ENCODE data around the gene MAP3K7. TPM values are rescaled to one million over a fixed set of nuclear protein-coding genes. Genes with fewer than 3 reads are reported as not detected.

MAP3K7 gene
- polyA plus RNA-seq, 1 donor (not counting 4 experiments of a cell fraction or from before 2014, with no cell fraction given), result 43.5 TPM

DNA sequence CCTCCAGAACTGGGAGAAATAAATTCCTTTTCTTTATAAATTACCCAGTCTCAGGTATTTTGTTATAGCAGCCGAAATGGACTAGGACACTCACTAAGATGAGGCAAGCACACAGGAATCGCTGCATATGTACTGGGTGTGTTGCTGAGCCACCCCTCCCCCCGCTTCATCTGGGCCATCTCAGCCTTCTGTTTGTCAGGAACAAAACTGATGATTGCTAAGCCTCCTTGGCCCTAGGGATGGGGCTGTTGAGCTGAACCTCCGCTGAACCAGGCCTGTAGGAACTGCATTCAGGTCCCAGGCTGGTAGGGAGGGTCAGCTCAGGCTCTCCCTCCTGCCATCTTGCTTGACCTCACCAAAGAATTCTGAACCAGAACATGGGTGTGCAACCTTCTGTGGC lies 108.6 kb downstream of the MAP3K7 start:
- TF ChIP-seq, protein P1, sequence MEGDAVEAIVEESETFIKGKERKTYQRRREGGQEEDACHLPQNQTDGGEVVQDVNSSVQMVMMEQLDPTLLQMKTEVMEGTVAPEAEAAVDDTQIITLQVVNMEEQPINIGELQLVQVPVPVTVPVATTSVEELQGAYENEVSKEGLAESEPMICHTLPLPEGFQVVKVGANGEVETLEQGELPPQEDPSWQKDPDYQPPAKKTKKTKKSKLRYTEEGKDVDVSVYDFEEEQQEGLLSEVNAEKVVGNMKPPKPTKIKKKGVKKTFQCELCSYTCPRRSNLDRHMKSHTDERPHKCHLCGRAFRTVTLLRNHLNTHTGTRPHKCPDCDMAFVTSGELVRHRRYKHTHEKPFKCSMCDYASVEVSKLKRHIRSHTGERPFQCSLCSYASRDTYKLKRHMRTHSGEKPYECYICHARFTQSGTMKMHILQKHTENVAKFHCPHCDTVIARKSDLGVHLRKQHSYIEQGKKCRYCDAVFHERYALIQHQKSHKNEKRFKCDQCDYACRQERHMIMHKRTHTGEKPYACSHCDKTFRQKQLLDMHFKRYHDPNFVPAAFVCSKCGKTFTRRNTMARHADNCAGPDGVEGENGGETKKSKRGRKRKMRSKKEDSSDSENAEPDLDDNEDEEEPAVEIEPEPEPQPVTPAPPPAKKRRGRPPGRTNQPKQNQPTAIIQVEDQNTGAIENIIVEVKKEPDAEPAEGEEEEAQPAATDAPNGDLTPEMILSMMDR (optimal IDR thresholded peaks at IDR 0.05 in 1 of 3, IDR thresholded peaks at IDR 0.05 in 1 of 3, conservative IDR thresholded peaks at IDR 0.05 in 1 of 3; ENCODE audit: extremely low read depth in 1 of 3, insufficient read depth in 2 of 3, low read length in 3 of 3), result no peak
- no peak for TF ChIP-seq EZH2 (IDR thresholded peaks at IDR 0.05; ENCODE audit: low read length)
- H3K9me1 ChIP-seq (ENCODE audit: control insufficient read depth, extremely low read depth, insufficient read depth, low read length), result no peaks in the 10 kb centered on the region
- no peak overlapping the region for H3K4me2 ChIP-seq (ENCODE audit: control insufficient read depth, extremely low read depth, insufficient read depth, low read depth, low read length)
- no peaks in the 10 kb centered on the region for H3K79me2 ChIP-seq (ENCODE audit: control insufficient read depth, insufficient read depth, low read length)
- H3K9ac ChIP-seq (ENCODE audit: control insufficient read depth, extremely low read depth, insufficient read depth, low read length), result no peak overlapping the region
- H3K36me3 ChIP-seq (ENCODE audit: control insufficient read depth in 2 of 2, extremely low read depth in 1 of 2, insufficient read depth in 2 of 2, low read length in 2 of 2), result no peaks in the 10 kb centered on the region
- peaks cover 14% of the 10 kb centered on the region for H3K4me1 ChIP-seq (ENCODE audit: control insufficient read depth, extremely low read depth, insufficient read depth, low read length)
- no peaks in the 10 kb centered on the region for H3K27me3 ChIP-seq (ENCODE audit: control insufficient read depth, extremely low read depth, insufficient read depth, low read length)
- no peak for DNase-seq (ENCODE audit: low read depth, low spot score)
- FAIRE-seq, result no peak
- H4K20me1 ChIP-seq (ENCODE audit: control insufficient read depth, extremely low read depth, insufficient read depth, low read length), result no peaks in the 10 kb centered on the region
- H3K9me3 ChIP-seq (ENCODE audit: control insufficient read depth, low read depth, low read length), result no peaks in the 10 kb centered on the region
- no peak overlapping the region for H2AFZ ChIP-seq (ENCODE audit: control insufficient read depth, low read length)
- H3K4me3 ChIP-seq (ENCODE audit: control insufficient read depth in 2 of 3, extremely low read depth in 1 of 3, insufficient read depth in 2 of 3, low read depth in 1 of 3, low read length in 3 of 3), result no peak overlapping the region
- no peak overlapping the region for H3K27ac ChIP-seq (ENCODE audit: control insufficient read depth, insufficient read depth, low read length)
- dilution Hi-C loops (cut with MboI; ENCODE audit: extremely low pct_ligation_motif_present, low sequenced_read_pairs), result no loop called here

GRCh38 chr6:90477366-90477765 lies 109.5 kb downstream of the MAP3K7 start:
- no peak overlapping the region for H3K4me2 ChIP-seq (ENCODE audit: control insufficient read depth, extremely low read depth, insufficient read depth, low read depth, low read length)
- no peak overlapping the region for H3K27ac ChIP-seq (ENCODE audit: control insufficient read depth, insufficient read depth, low read length)
- H3K9me1 ChIP-seq (ENCODE audit: control insufficient read depth, extremely low read depth, insufficient read depth, low read length), result no peaks in the 10 kb centered on the region
- no peaks in the 10 kb centered on the region for H3K27me3 ChIP-seq (ENCODE audit: control insufficient read depth, extremely low read depth, insufficient read depth, low read length)
- no peak for DNase-seq (ENCODE audit: low read depth, low spot score)
- dilution Hi-C loops (cut with MboI; ENCODE audit: extremely low pct_ligation_motif_present, low sequenced_read_pairs), result no loop called here
- TF ChIP-seq, protein P1 (optimal IDR thresholded peaks at IDR 0.05 in 1 of 3, IDR thresholded peaks at IDR 0.05 in 1 of 3, conservative IDR thresholded peaks at IDR 0.05 in 1 of 3; ENCODE audit: extremely low read depth in 1 of 3, insufficient read depth in 2 of 3, low read length in 3 of 3), result no peak
- H3K9ac ChIP-seq (ENCODE audit: control insufficient read depth, extremely low read depth, insufficient read depth, low read length), result no peak overlapping the region
- peaks cover 14% of the 10 kb centered on the region for H3K4me1 ChIP-seq (ENCODE audit: control insufficient read depth, extremely low read depth, insufficient read depth, low read length)
- no peaks in the 10 kb centered on the region for H3K36me3 ChIP-seq (ENCODE audit: control insufficient read depth in 2 of 2, extremely low read depth in 1 of 2, insufficient read depth in 2 of 2, low read length in 2 of 2)
- no peaks in the 10 kb centered on the region for H4K20me1 ChIP-seq (ENCODE audit: control insufficient read depth, extremely low read depth, insufficient read depth, low read length)
- H3K4me3 ChIP-seq (ENCODE audit: control insufficient read depth in 2 of 3, extremely low read depth in 1 of 3, insufficient read depth in 2 of 3, low read depth in 1 of 3, low read length in 3 of 3), result no peak overlapping the region
- no peak for FAIRE-seq
- H3K79me2 ChIP-seq (ENCODE audit: control insufficient read depth, insufficient read depth, low read length), result no peaks in the 10 kb centered on the region
- no peak overlapping the region for H2AFZ ChIP-seq (ENCODE audit: control insufficient read depth, low read length)
- H3K9me3 ChIP-seq (ENCODE audit: control insufficient read depth, low read depth, low read length), result no peaks in the 10 kb centered on the region

Data from keratinocyte (primary cell).